HL-60 (cell line): ENCODE data around the gene TARBP2.

ENCODE experiments used
- DNase-seq, 2 experiments: peaks; one replicate each; pipeline ENCODE4 v3.0.0-alpha.2; 2010 to 2020; ENCODE audit warnings: low read depth in 1 of 2, low spot score in 1 of 2
- H3K27ac ChIP-seq: fragments of 250-450 bp; sonication (Bioruptor Pico); replicated peaks from 2 replicates; pipeline ENCODE4 v1.5.1; 2020; ENCODE audit warnings: mild to moderate bottlenecking, moderate library complexity
- H3K27me3 ChIP-seq: fragments of 250-450 bp; sonication (Bioruptor Pico); 2 replicates; pipeline ENCODE4 v1.5.1; 2021; ENCODE audit warnings: mild to moderate bottlenecking, moderate library complexity; ENCODE audit not compliant: insufficient read depth, poor library complexity, severe bottlenecking
- H3K4me3 ChIP-seq: replicated peaks from 2 replicates; pipeline ENCODE4 v1.5.1; 2011; ENCODE audit warnings: mild to moderate bottlenecking, control low read depth, low read length; ENCODE audit not compliant: insufficient read depth
- CTCF ChIP-seq: IDR thresholded peaks from one replicate; pipeline ENCODE4 v1.5.1; 2011; ENCODE audit warnings: low read length, control low read depth, inconsistent platforms; ENCODE audit not compliant: insufficient read depth
- GABPA ChIP-seq: IDR thresholded peaks from 2 replicates; pipeline ENCODE4 v1.6.1; 2012; ENCODE audit warnings: low read depth
- POLR2AphosphoS5 ChIP-seq: IDR thresholded peaks from 2 replicates; pipeline ENCODE4 v1.6.1; 2012; ENCODE audit warnings: low read depth
- REST ChIP-seq: IDR thresholded peaks from 2 replicates; pipeline ENCODE4 v1.6.1; 2012; ENCODE audit warnings: low read depth; ENCODE audit not compliant: insufficient replicate concordance
- SPI1 ChIP-seq: IDR thresholded peaks from 2 replicates; pipeline ENCODE4 v1.6.1; 2012; ENCODE audit warnings: low read depth, mild to moderate bottlenecking, borderline replicate concordance

Gene TARBP2

GRCh38 chr12:53502983-53503728 is 2.1 kb downstream of the TARBP2 start:
- H3K27ac ChIP-seq: peak overlapping the region; percentile 97
- no peaks in the 10 kb centered on the region for H3K27me3 ChIP-seq
- DNase-seq: no peak
- H3K4me3 ChIP-seq: peak overlapping the region; percentile 84
- no peak for TF ChIP-seq REST
- TF ChIP-seq SPI1: no peak
- TF ChIP-seq GABPA: no peak
- TF ChIP-seq POLR2AphosphoS5: no peak
- TF ChIP-seq CTCF: no peak

- no peak overlapping the region for H3K27ac ChIP-seq
- TF ChIP-seq POLR2AphosphoS5 (no peak), GABPA (no peak), REST (no peak), SPI1 (no peak), CTCF (no peak)
Measured at GRCh38 chr12:53504004-53504920, 3.2 kb downstream of the TARBP2 start.

DNA sequence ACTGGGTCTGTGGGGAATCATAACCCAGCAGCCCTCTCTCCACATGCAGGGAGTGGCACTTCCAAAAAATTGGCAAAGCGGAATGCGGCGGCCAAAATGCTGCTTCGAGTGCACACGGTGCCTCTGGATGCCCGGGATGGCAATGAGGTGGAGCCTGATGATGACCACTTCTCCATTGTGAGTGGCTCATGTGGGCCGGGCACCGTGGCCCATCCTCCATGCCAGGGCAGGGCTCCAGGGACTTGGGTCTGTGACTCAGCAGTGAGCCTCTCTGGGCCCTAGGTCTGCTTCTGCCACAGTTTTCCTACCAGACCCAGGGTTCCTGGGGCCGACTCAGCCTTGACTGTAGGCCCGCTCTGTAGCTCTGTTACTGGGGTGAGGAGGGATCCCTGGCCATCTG is 4.0 kb downstream of the TARBP2 start:
- Histone ChIP-seq H3K27ac (no peak overlapping the region), H3K27me3 (no peaks in the 10 kb centered on the region), H3K4me3 (no peak overlapping the region)
- DNase-seq: no peak
- TF ChIP-seq SPI1: no peak
- TF ChIP-seq REST: no peak
- no peak for TF ChIP-seq GABPA
- no peak for TF ChIP-seq CTCF

More at GRCh38 chr12:53504004-53504920, 3.2 kb downstream of the TARBP2 start:
- DNase-seq: no peak
- Histone ChIP-seq H3K27me3 (no peaks in the 10 kb centered on the region), H3K4me3 (no peak overlapping the region)
